IMR-90 (cell line): ENCODE results near the gene SMPDL3A. TPM values are rescaled to one million over a fixed set of nuclear protein-coding genes. Genes with fewer than 3 reads are reported as not detected.

Experiments
- ATAC-seq: fragments of 200-7000 bp; cut with Tn5 transposase; 2 replicates; pipeline ENCODE4 v1.9.1; 2020; ENCODE audit warnings: low read depth, mild to moderate bottlenecking, moderate library complexity
- BruUV-seq: library from RNA; stranded (reverse); fragments of 400-500 nt; replicated peaks from 2 replicates; lab custom pipeline; 2021; lab: Mats Ljungman, UMichigan
- CTCF ChIA-PET: fragments of 300-600 bp; formaldehyde crosslinking; extraction: SDS; loops from one replicate; lab custom pipeline; 2021; ENCODE audit warnings: antibody characterized with exemption; lab: Yijun Ruan, JAX
- POLR2A ChIA-PET: fragments of 300-600 bp; sonication (Branson Sonifier 250); formaldehyde crosslinking; loops from one replicate; lab custom pipeline; 2022; ENCODE audit warnings: antibody characterized with exemption; ENCODE audit not compliant: unreplicated experiment; lab: Charles Lee
- DNase-seq: peaks from one replicate; pipeline ENCODE4 v3.0.0; 2013
- H2AFZ ChIP-seq: replicated peaks from 2 replicates; pipeline ENCODE3; 2013; ENCODE audit warnings: low read length, mild to moderate bottlenecking; ENCODE audit not compliant: poor library complexity
- H2AK5ac ChIP-seq: 2 replicates; pipeline ENCODE4 v1.6.1; 2013; ENCODE audit warnings: low read depth, low read length, inconsistent platforms
- H2AK9ac ChIP-seq: replicated peaks from 2 replicates; pipeline ENCODE3; 2013; ENCODE audit warnings: mild to moderate bottlenecking, low read depth, low read length, moderate library complexity; ENCODE audit not compliant: poor library complexity
- H2BK120ac ChIP-seq: 2 replicates; pipeline ENCODE4 v1.6.1; 2013; ENCODE audit warnings: low read depth, low read length, inconsistent platforms
- H2BK15ac ChIP-seq: 3 replicates; pipeline ENCODE4 v1.6.1; 2013; ENCODE audit warnings: low read depth, low read length, inconsistent platforms
- H2BK20ac ChIP-seq: 2 replicates; pipeline ENCODE4 v1.6.1; 2013; ENCODE audit warnings: low read depth, mild to moderate bottlenecking, inconsistent platforms, low read length, moderate library complexity
- H2BK5ac ChIP-seq: 2 replicates; pipeline ENCODE4 v1.6.1; 2013; ENCODE audit warnings: mild to moderate bottlenecking, low read depth, low read length, inconsistent platforms; ENCODE audit not compliant: poor library complexity, severe bottlenecking
- H3K14ac ChIP-seq: replicated peaks from 2 replicates; pipeline ENCODE4 v1.6.1; 2013; ENCODE audit warnings: low read depth, low read length, inconsistent platforms
- H3K18ac ChIP-seq: 2 replicates; pipeline ENCODE4 v1.6.1; 2013; ENCODE audit warnings: low read depth, low read length, control low read depth
- H3K23ac ChIP-seq: 2 replicates; pipeline ENCODE4 v1.6.1; 2013; ENCODE audit warnings: low read depth, low read length, inconsistent platforms
- H3K27ac ChIP-seq: 2 replicates; pipeline ENCODE4 v1.5.1; 2013; ENCODE audit warnings: mild to moderate bottlenecking, control low read depth, low read length; ENCODE audit not compliant: insufficient read depth
- H3K27me3 ChIP-seq: 2 replicates; pipeline ENCODE4 v1.6.1; 2013; ENCODE audit warnings: low read length; ENCODE audit not compliant: control insufficient read depth, insufficient read depth
- H3K36me3 ChIP-seq: 2 replicates; pipeline ENCODE4 v1.6.1; 2013; ENCODE audit warnings: low read length, mixed read lengths; ENCODE audit not compliant: control insufficient read depth, insufficient read depth
- H3K4ac ChIP-seq: 2 replicates; pipeline ENCODE4 v1.6.1; 2013; ENCODE audit warnings: low read depth, low read length, inconsistent platforms
- H3K4me1 ChIP-seq: 2 replicates; pipeline ENCODE4 v1.6.1; 2013; ENCODE audit warnings: low read length, mixed read lengths; ENCODE audit not compliant: control insufficient read depth, insufficient read depth
- H3K4me2 ChIP-seq: 2 replicates; pipeline ENCODE4 v1.6.1; 2013; ENCODE audit warnings: low read depth, mild to moderate bottlenecking, control low read depth, low read length, moderate library complexity
- H3K4me3 ChIP-seq: 2 replicates; pipeline ENCODE4 v1.5.1; 2013; ENCODE audit warnings: low read depth, mild to moderate bottlenecking, control low read depth, low read length, moderate library complexity; ENCODE audit not compliant: insufficient read depth
- H3K56ac ChIP-seq: 2 replicates; pipeline ENCODE4 v1.6.1; 2013; ENCODE audit warnings: low read length, inconsistent platforms; ENCODE audit not compliant: insufficient read depth; ENCODE audit errors: extremely low read depth
- H3K79me1 ChIP-seq, 2 experiments: 2 replicates each; pipeline ENCODE4 v1.6.1; 2013; ENCODE audit warnings: low read length in 2 of 2, inconsistent platforms in 1 of 2, low read depth in 1 of 2
- H3K9ac ChIP-seq: 2 replicates; pipeline ENCODE4 v1.6.1; 2013; ENCODE audit warnings: low read depth, low read length, control low read depth
- H3K9me1 ChIP-seq: 2 replicates; pipeline ENCODE4 v1.6.1; 2013; ENCODE audit warnings: low read length, inconsistent platforms; ENCODE audit not compliant: insufficient read depth
- H3K9me3 ChIP-seq: 2 replicates; pipeline ENCODE4 v1.6.1; 2013; ENCODE audit warnings: low read length; ENCODE audit not compliant: control insufficient read depth, insufficient read depth
- H4K20me1 ChIP-seq: 2 replicates; pipeline ENCODE4 v1.6.1; 2013; ENCODE audit warnings: low read length, inconsistent platforms; ENCODE audit not compliant: insufficient read depth
- H4K5ac ChIP-seq: 2 replicates; pipeline ENCODE4 v1.6.1; 2013; ENCODE audit warnings: mild to moderate bottlenecking, low read depth, low read length, control low read depth
- H4K8ac ChIP-seq, 2 experiments: 2 replicates each; pipeline ENCODE4 v1.6.1; 2013; ENCODE audit warnings: low read depth in 2 of 2, low read length in 2 of 2, control low read depth in 1 of 2, inconsistent platforms in 1 of 2
- H4K91ac ChIP-seq: 2 replicates; pipeline ENCODE4 v1.6.1; 2013; ENCODE audit warnings: low read depth, low read length, inconsistent platforms; ENCODE audit not compliant: insufficient read depth
- CEBPB ChIP-seq: IDR thresholded peaks from 2 replicates; pipeline ENCODE4 v1.6.1; 2012; ENCODE audit warnings: low read depth, low read length, improper control_type of control experiment
- CTCF ChIP-seq: conservative IDR thresholded peaks from 2 replicates; pipeline ENCODE4 v1.5.1; 2012; ENCODE audit warnings: mild to moderate bottlenecking, low read depth, low read length, improper control_type of control experiment
- POLR2A ChIP-seq: IDR thresholded peaks from 2 replicates; pipeline ENCODE4 v1.6.1; 2012; ENCODE audit warnings: mild to moderate bottlenecking, low read depth, low read length
- WGBS, 2 experiments: methylation state at CpG; one replicate each; pipeline versions ENCODE4 v1.1.5 to v1.1.7; 2013; ENCODE audit warnings: missing lambda C conversion rate in 2 of 2; ENCODE audit not compliant: insufficient read length in 1 of 2; ENCODE audit errors: extremely low coverage in 2 of 2; 5-methylcytosine and 5-hydroxymethylcytosine counted together
- dilution Hi-C: fragments of 300-500 bp; cut with HindIII; formaldehyde crosslinking; loops from one replicate; pipeline ENCODE4 v1.14.3; 2018; ENCODE audit warnings: low sequenced_read_pairs; ENCODE audit not compliant: unreplicated experiment
- in situ Hi-C: fragments of 300-500 bp; cut with MboI; formaldehyde crosslinking; loops from 3 replicates; pipeline ENCODE4 v1.14.3; 2019; ENCODE audit warnings: low sequenced_read_pairs, inconsistent platforms, mixed read lengths
- intact Hi-C: fragments of 100-400 bp; cut with micrococcal nuclease; formaldehyde crosslinking; loops from 2 replicates; pipeline ENCODE4 v1.10.0; 2022
- polyA plus RNA-seq, 3 experiments: library from polyadenylated mRNA; depleted of rRNA; stranded (reverse); fragments of >200 nt; gene quantifications; 2 replicates each; pipeline ENCODE4 v1.2.3, GENCODE V29; 2012; ENCODE audit warnings: low replicate concordance in 1 of 3
- total RNA-seq: library from RNA; depleted of rRNA; stranded (reverse); fragments of >200 nt; gene quantifications from 2 replicates; pipeline ENCODE4 v1.2.3, GENCODE V29; 2012

SMPDL3A gene
- total and polyA plus RNA-seq, 2 of the 4 experiments (the other 2 are of a cell fraction) = 9.9 to 14.2 TPM

GRCh38 chr6:122788663-122789181 lies 336 bp upstream of the SMPDL3A start (continued):
- no peak for TF ChIP-seq CTCF

- intact Hi-C loops = no loop called here
These were observed 967 bp downstream of the SMPDL3A start for GRCh38 chr6:122790028-122790422.

More at GRCh38 chr6:122790028-122790422, 967 bp downstream of the SMPDL3A start:
- Histone ChIP-seq H4K91ac (peak overlapping the region; percentile 80), H2BK5ac (peak overlapping the region; percentile 90), H3K9me1 (no peaks in the 10 kb centered on the region), H2AK9ac (peak overlapping the region; percentile 56), H3K9me3 (no peaks in the 10 kb centered on the region), H2AFZ (peak overlapping the region; percentile 95), H3K4ac (peak overlapping the region; percentile 87), H3K56ac (peak overlapping the region; percentile 91), H3K4me3 (peak overlapping the region; percentile 63), H3K27me3 (no peaks in the 10 kb centered on the region), H2AK5ac (peak overlapping the region; percentile 13), H3K9ac (peak overlapping the region; percentile 79), H2BK120ac (peak overlapping the region; percentile 80), H2BK20ac (peak overlapping the region; percentile 72; the same call in 1 of the 2 replicates), H3K14ac (peak overlapping the region; percentile 83), H3K4me1 (peaks cover 9% of the 10 kb centered on the region), H4K8ac (peak overlapping the region; percentile 33 to 96), H3K27ac (peak overlapping the region; percentile 85), H3K23ac (peak overlapping the region; percentile 89; the same call in 1 of the 2 replicates), H2BK15ac (peak overlapping the region; percentile 33; the same call in 2 of the 3 replicates), H4K5ac (peak overlapping the region; percentile 83), H3K79me1 (peaks cover 4 to 28% of the 10 kb centered on the region in 2 experiments; a peak in 2 of 4 replicates), H3K18ac (peak overlapping the region; percentile 73), H3K4me2 (peak overlapping the region; percentile 82), H3K36me3 (peaks cover 1% of the 10 kb centered on the region; the same call in 1 of the 2 replicates), H4K20me1 (no peaks in the 10 kb centered on the region)
- ATAC-seq (peak; percentile 2; the same call in 1 of the 2 replicates), DNase-seq (no peak)
- dilution Hi-C loops (no loop called here), in situ Hi-C loops (no loop called here)
- 0% methylated on average over 8 of the region's 14 CpGs; no CpG with 5 or more reads in 1 of the 2 experiments for WGBS, 2 experiments
- no TSS peak for BruUV-seq
- TF ChIP-seq CEBPB (no peak), POLR2A (0 out of 2 replicates have a peak, but pooled peaks have one; percentile 4)
- CTCF ChIA-PET = interaction anchor here (0.5 to 1.6 kb wide), 10 partner anchors 8 to 1092 kb away, joined by 3 to 6 read pairs (median 3); no protein-coding TSS in a partner anchor
- POLR2A ChIA-PET = interaction anchor here (0.7 to 1.3 kb wide), 3 partner anchors 13 to 362 kb away, joined by 3 to 4 read pairs (median 3); no protein-coding TSS in a partner anchor
